ENCODE measurements around the gene SARNP.

GRCh38 chr12:55820679-55821078 lies 3.2 kb upstream of the SARNP start:
- TF ChIP-seq POLR2A (IDR thresholded peaks at IDR 0.05): no peak
- TF ChIP-seq CTCF (IDR thresholded peaks at IDR 0.05): peak in 1 of 3 experiments; percentile 25
